MM.1S (cell line): ENCODE data around the gene CHCHD3.

ENCODE experiments used
- DNase-seq: peaks from one replicate; pipeline ENCODE4 v3.0.0-alpha.2; 2015
- H2AFZ ChIP-seq: fragments of 300-600 bp; sonication (generic); 2 replicates; pipeline ENCODE4 v1.6.0; 2016; ENCODE audit warnings: antibody characterized with exemption, low read length
- H3F3A ChIP-seq: fragments of 300-600 bp; sonication (generic); 2 replicates; pipeline ENCODE4 v1.6.1; 2016; ENCODE audit warnings: mild to moderate bottlenecking, antibody characterized with exemption, low read length, moderate library complexity, mixed read lengths; ENCODE audit not compliant: insufficient read depth
- H3K27ac ChIP-seq: fragments of 300-600 bp; sonication (generic); 2 replicates; pipeline ENCODE4 v1.5.1; 2016; ENCODE audit warnings: mild to moderate bottlenecking, low read length
- H3K27me3 ChIP-seq: fragments of 300-600 bp; sonication (generic); replicated peaks from 2 replicates; pipeline ENCODE4 v1.6.0; 2016; ENCODE audit warnings: low read length; ENCODE audit not compliant: insufficient read depth
- H3K36me3 ChIP-seq: fragments of 300-600 bp; sonication (generic); replicated peaks from 2 replicates; pipeline ENCODE4 v1.6.1; 2016; ENCODE audit warnings: mild to moderate bottlenecking, low read length, mixed read lengths; ENCODE audit not compliant: insufficient read depth
- H3K4me1 ChIP-seq: fragments of 300-600 bp; sonication (generic); 2 replicates; pipeline ENCODE4 v1.6.1; 2016; ENCODE audit warnings: low read length, mixed read lengths
- H3K4me2 ChIP-seq: fragments of 300-600 bp; sonication (generic); 2 replicates; pipeline ENCODE4 v1.6.0; 2016; ENCODE audit warnings: low read depth, low read length
- H3K4me3 ChIP-seq: fragments of 300-600 bp; sonication (generic); 2 replicates; pipeline ENCODE4 v1.5.1; 2016; ENCODE audit warnings: low read length, mixed read lengths
- H3K79me2 ChIP-seq: fragments of 300-600 bp; sonication (generic); 2 replicates; pipeline ENCODE4 v1.6.1; 2016; ENCODE audit warnings: mixed run types, low read length, mixed read lengths
- H3K9ac ChIP-seq: fragments of 300-600 bp; sonication (generic); 2 replicates; pipeline ENCODE4 v1.6.1; 2016; ENCODE audit warnings: low read length, mixed read lengths
- H3K9me2 ChIP-seq: fragments of 300-600 bp; sonication (generic); replicated peaks from 2 replicates; pipeline ENCODE4 v1.6.1; 2016; ENCODE audit warnings: mild to moderate bottlenecking, low read length, mixed read lengths; ENCODE audit not compliant: insufficient read depth
- H3K9me3 ChIP-seq: fragments of 300-600 bp; sonication (generic); replicated peaks from 2 replicates; pipeline ENCODE4 v1.6.1; 2016; ENCODE audit warnings: mild to moderate bottlenecking, low read length, mixed read lengths; ENCODE audit not compliant: insufficient read depth
- H4K20me1 ChIP-seq: fragments of 300-600 bp; sonication (generic); 2 replicates; pipeline ENCODE4 v1.6.1; 2016; ENCODE audit warnings: mild to moderate bottlenecking, low read length, moderate library complexity, mixed read lengths; ENCODE audit not compliant: insufficient read depth
- EZH2 ChIP-seq: fragments of 300-600 bp; sonication (generic); optimal IDR thresholded peaks from 2 replicates; pipeline ENCODE3; 2017; ENCODE audit warnings: low read depth, mild to moderate bottlenecking, antibody characterized with exemption, low read length, mixed read lengths
- EZH2phosphoT487 ChIP-seq: fragments of 300-600 bp; sonication (generic); IDR thresholded peaks from 2 replicates; pipeline ENCODE4 v1.6.1; 2018; ENCODE audit warnings: antibody characterized with exemption, low read length
- TF ChIP-seq, protein P1 (sequence below): fragments of 300-600 bp; sonication (generic); IDR thresholded peaks from 2 replicates; pipeline ENCODE4 v1.5.1; 2016; ENCODE audit warnings: antibody characterized with exemption, low read length, mixed read lengths

The CHCHD3 gene

DNA sequence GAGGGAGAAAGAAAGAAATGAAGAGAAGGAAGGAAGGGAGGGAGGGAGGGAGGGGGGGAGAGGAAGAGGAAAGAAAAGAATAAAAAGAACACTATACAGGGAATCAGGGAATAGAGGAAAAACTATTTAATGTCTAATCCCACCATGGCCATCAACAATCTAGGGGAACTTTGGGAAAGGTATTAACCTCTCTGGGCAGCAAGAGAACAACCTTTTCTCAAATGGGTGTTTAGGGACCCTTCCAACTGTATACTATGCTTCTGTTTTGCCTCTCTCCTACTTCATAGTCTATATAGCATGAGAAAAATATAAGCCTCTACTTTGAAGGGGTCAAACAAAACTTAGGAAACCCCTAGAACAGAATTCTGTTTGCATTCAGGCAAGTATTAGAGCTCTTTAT, 54.5 kb downstream of the CHCHD3 start:
- Histone ChIP-seq H3K27ac (no peak overlapping the region), H3K4me3 (no peak overlapping the region), H3K9me3 (no peaks in the 10 kb centered on the region), H3K36me3 (peaks cover 5% of the 10 kb centered on the region; the same call in 1 of the 2 replicates), H3F3A (no peaks in the 10 kb centered on the region), H3K9me2 (no peaks in the 10 kb centered on the region), H3K4me2 (no peak overlapping the region), H3K4me1 (no peaks in the 10 kb centered on the region), H3K27me3 (no peaks in the 10 kb centered on the region), H3K9ac (no peak overlapping the region), H4K20me1 (no peaks in the 10 kb centered on the region), H3K79me2 (peaks cover 27% of the 10 kb centered on the region), H2AFZ (no peak overlapping the region)
- no peak for DNase-seq
- TF ChIP-seq, protein P1, sequence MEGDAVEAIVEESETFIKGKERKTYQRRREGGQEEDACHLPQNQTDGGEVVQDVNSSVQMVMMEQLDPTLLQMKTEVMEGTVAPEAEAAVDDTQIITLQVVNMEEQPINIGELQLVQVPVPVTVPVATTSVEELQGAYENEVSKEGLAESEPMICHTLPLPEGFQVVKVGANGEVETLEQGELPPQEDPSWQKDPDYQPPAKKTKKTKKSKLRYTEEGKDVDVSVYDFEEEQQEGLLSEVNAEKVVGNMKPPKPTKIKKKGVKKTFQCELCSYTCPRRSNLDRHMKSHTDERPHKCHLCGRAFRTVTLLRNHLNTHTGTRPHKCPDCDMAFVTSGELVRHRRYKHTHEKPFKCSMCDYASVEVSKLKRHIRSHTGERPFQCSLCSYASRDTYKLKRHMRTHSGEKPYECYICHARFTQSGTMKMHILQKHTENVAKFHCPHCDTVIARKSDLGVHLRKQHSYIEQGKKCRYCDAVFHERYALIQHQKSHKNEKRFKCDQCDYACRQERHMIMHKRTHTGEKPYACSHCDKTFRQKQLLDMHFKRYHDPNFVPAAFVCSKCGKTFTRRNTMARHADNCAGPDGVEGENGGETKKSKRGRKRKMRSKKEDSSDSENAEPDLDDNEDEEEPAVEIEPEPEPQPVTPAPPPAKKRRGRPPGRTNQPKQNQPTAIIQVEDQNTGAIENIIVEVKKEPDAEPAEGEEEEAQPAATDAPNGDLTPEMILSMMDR: no peak
- TF ChIP-seq EZH2phosphoT487 (no peak), EZH2 (no peak)

DNA sequence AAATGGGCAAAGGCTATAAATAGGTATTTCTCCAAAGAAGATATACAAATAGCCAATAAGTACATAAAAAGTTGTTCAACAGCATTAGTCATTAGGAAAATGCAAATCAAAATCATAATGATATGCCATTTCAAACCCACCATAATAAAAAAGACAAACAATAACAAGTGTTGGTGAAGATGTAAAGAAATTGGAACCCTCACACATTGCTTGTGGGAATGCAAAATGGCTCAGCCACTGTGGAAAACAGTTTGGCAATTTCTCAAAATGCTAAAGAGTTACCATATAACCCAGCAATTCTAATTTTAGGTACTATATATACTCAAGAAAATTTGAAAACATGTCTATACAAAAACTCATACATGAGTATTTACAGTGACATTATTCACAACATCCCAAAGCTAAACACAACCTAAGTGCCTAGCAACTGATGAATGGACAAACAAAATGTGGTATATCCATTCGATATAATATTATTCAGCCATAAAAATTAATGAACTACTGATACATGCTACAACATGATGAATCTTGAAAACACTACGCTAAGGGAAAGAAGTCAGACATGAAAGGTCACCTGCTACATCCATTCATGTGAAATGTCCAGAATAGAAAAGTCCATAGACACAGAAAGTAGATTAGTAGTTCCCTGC, 55.6 kb downstream of the CHCHD3 start:
- DNase-seq: no peak
- Histone ChIP-seq H3K79me2 (peaks cover 27% of the 10 kb centered on the region), H3K4me1 (no peaks in the 10 kb centered on the region), H3K9me2 (no peaks in the 10 kb centered on the region), H4K20me1 (no peaks in the 10 kb centered on the region), H3K4me2 (no peak overlapping the region), H2AFZ (no peak overlapping the region), H3K9me3 (no peaks in the 10 kb centered on the region), H3K36me3 (no peaks in the 10 kb centered on the region; the same call in 1 of the 2 replicates), H3K27ac (no peak overlapping the region), H3F3A (no peaks in the 10 kb centered on the region), H3K27me3 (no peaks in the 10 kb centered on the region), H3K9ac (no peak overlapping the region), H3K4me3 (no peak overlapping the region)
- TF ChIP-seq EZH2: no peak
- TF ChIP-seq, protein P1: no peak

DNA sequence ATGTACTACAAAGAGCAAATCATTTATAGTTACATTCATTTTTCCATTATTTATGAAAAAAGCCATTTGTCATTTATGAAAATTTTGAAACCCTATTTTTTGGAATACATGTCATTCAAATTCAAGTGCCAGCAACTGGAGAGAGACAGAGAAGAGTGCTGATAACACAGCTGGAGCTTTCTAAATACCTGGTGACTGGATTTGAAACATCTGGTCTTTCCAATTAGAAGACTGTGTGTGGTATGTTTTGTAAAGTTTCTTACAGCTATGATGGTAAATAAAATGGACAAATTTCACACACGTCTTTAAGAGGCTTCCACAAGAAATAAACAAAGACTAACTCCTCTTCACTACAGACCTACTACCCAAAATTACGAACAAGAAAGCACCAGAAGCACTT, 56.8 kb downstream of the CHCHD3 start:
- Histone ChIP-seq H3K36me3 (no peaks in the 10 kb centered on the region; the same call in 1 of the 2 replicates), H3K4me3 (no peak overlapping the region)

More for the DNA sequence above, 56.8 kb downstream of the CHCHD3 start:
- no peaks in the 10 kb centered on the region for H4K20me1 ChIP-seq
- TF ChIP-seq, protein P1: no peak
- TF ChIP-seq EZH2phosphoT487 (no peak), EZH2 (no peak)
- H3K27me3 ChIP-seq: no peaks in the 10 kb centered on the region
- no peaks in the 10 kb centered on the region for H3F3A ChIP-seq
- H2AFZ ChIP-seq: no peak overlapping the region
- no peak overlapping the region for H3K27ac ChIP-seq
- no peaks in the 10 kb centered on the region for H3K9me2 ChIP-seq
- H3K79me2 ChIP-seq: peaks cover 26% of the 10 kb centered on the region
- DNase-seq: no peak
- no peaks in the 10 kb centered on the region for H3K4me1 ChIP-seq
- H3K4me2 ChIP-seq: no peak overlapping the region
- H3K9ac ChIP-seq: no peak overlapping the region
- no peaks in the 10 kb centered on the region for H3K9me3 ChIP-seq
